HepG2 (cell line): ENCODE results near the gene GRID1. TPM values are rescaled to one million over a fixed set of nuclear protein-coding genes. Genes with fewer than 3 reads are reported as not detected.

Experiments used
- ARID5B ChIP-seq: IDR thresholded peaks from 2 replicates; pipeline ENCODE4 v1.4.0; 2020; ENCODE audit warnings: mild to moderate bottlenecking, missing genetic modification reagents
- SALL2 ChIP-seq: sonication (generic); formaldehyde crosslinking; IDR thresholded peaks from 2 replicates; pipeline ENCODE4 v1.8.1; 2023; ENCODE audit warnings: mild to moderate bottlenecking, missing genetic modification reagents, inconsistent platforms
- ZHX2 ChIP-seq, 2 experiments: sonication (generic) in 1 of 2; formaldehyde crosslinking in 1 of 2; IDR thresholded peaks; 2 replicates each; pipeline versions ENCODE4 v1.6.1 to v1.9.0; 2014 to 2022; ENCODE audit warnings: antibody characterized with exemption in 1 of 2, borderline replicate concordance in 1 of 2, inconsistent platforms in 1 of 2, low read depth in 1 of 2, missing genetic modification reagents in 1 of 2
- ZNF263 ChIP-seq: sonication (generic); formaldehyde crosslinking; IDR thresholded peaks from 2 replicates; pipeline ENCODE4 v1.4.0; 2020; ENCODE audit warnings: missing genetic modification reagents
- polyA plus RNA-seq, 8 experiments: library from polyadenylated mRNA; depleted of rRNA in 3 of 8; stranded (reverse) in 7 of 8; unstranded in 1 of 8; fragments of >200 nt; fragmentation: Illumina TruSeq in 4 of 8; extraction: Trizol in 4 of 8; gene quantifications; 2 replicates each; pipeline versions ENCODE4 v1.2.1 to v1.2.3, GENCODE V29; 2011 to 2016; ENCODE audit warnings: low read depth in 4 of 8, missing spikeins in 1 of 8, mixed read lengths in 1 of 8; ENCODE audit not compliant: insufficient read depth in 1 of 8
- total RNA-seq, 5 experiments: library from RNA; depleted of rRNA; stranded (reverse); fragments of >200 nt; fragmentation: Illumina TruSeq; extraction: Trizol; gene quantifications; 2 replicates each; pipeline ENCODE4 v1.2.3, GENCODE V29; 2016; ENCODE audit warnings: low read depth in 1 of 5

Gene GRID1
- total and polyA plus RNA-seq, 2 of the 13 experiments (the other 11 are each of a cell fraction or from before 2014, with no cell fraction given), result 0.05 TPM; not detected in 1

GRCh38 chr10:86170255-86171108 lies 196.1 kb downstream of the GRID1 start (continued):
- TF ChIP-seq ZHX2 (IDR thresholded peaks at IDR 0.05; ENCODE audit: low read depth) (no peak), ZHX2 (CRISPR knock-in tag; IDR thresholded peaks at IDR 0.05; ENCODE audit: borderline replicate concordance) (no peak), SALL2 (CRISPR knock-in tag) (no peak), ARID5B (CRISPR knock-in tag) (no peak), ZNF263 (CRISPR knock-in tag) (no peak)
